Measurements from ENCODE around the gene SFTA2.
"Not testable (repeated sequence)": the region's sequence is repeated elsewhere in the genome, so short reads cannot be mapped to it uniquely, and the experiment has no call there.

The SFTA2 gene

DNA sequence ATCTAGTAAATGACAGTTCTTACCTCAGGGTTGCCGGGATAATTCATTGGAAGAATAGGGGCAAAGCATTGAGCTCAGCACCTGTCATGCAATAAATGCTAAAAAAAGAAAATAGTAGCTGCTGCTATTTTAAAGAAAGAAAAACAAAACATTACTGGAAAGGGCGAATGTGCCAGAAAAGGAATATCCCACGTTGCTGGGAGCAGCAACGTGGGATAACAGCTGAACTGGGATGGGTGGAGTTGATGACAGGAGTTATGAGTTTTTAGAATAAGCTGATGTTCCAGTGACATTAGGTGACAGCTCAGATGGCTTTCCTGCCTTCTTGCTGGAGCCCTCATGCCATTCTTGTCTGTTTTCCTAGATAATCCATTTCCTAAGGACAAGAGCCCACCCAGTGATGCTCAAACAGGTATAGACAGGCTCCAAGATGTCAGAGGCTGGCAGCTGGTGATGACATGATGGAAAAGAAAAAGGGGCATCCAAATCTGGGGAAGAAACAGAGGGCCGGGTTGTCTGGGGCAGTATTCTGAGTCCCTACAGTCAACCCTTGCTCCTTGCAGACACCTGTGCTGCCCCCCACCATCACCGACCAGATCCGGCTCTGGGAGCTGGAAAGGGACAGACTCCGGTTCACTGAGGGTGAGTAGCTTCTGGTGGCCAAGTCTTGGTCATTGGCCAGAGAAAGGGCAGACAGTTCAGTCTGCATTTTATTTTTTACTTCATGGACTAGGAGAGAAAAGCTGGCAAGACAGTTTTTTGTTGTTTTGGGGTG, 19.0 kb downstream of the SFTA2 start:
- DNase-seq = no peak

DNA sequence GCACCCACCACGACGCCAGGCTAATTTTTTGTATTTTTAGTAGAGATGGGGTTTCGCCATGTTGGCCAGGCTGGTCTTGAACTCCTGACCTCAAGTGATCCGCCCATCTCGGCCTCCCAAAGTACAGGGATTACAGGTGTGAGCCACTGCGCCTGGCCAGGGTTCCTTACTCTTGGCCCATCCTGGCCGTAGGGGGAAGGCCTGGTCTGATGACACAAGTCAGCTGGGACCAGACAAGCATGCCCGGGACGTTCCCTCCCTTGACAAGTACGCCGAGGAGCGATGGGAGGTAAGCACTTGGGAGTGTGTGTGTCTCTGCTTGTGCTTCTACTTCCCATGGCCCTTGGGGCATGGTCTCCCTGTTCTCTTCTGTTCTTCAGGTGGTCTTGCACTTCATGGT, 21.5 kb downstream of the SFTA2 start:
- DNase-seq = not testable (repeated sequence)

DNA sequence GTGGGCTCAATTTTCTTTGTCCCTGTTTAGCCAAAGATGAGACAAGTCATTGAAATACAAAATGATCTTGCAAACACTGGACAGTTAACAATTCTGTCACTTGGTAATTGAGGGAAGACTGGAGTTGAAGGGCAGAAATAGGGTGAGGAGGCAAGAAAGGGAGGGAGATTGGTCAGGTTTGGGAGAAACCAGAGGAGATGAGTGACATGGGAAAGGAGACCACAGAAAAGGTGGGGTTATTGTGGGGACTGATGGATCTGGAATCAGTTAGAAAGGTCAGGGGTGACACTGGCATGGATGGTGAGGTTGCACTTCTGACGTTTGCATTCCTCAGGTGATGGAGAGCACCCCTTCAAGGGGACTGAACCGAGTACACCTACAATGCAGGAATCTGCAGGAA, 23.3 kb downstream of the SFTA2 start:
- no peak for DNase-seq

DNA sequence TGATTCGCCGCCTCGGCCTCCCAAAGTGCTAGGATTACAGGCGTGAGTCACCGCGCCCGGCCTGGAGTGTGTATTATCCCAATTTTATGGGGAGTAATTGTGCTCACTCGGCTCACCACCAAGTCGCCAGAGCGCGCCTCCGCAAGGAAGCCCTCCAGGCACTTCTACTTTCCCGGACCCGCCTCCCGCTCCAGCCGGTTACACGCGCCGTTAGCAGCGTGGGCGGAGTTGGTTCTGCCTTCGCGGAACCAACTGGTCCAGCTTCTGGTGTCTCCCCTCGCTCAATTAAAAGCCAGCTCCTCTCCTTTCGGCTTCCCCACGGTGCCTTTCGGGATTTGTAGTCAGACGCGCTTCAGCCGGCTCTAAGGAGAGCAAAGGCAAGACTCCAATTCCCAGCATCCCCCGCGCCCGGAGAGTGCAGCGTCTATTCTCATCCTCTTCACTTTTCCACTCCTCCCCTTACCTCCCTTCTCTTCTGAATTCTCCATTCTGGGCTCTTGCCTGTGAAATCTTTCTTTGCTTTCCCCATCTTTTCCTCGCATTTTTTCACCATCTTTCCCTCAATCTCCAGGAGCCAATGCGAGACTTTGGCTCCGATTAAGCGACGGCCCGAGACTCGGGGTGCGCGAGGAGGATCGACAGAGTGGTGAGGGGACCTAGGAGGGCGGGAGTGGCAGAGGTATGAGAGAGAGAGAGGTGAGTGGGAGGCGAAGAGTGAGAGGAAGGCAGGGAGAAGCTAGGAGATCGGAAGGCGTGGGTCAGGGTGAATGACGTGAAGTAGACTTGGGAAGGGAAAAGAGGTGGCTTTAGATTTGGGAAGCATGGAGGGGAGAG, 24.0 kb downstream of the SFTA2 start, which contains the start of gene GTF2H4:
Gene GTF2H4 (plus strand): TSS at position 450 of the 834 bp plus-strand sequence.
- DNase-seq = peak; percentile 97

DNA sequence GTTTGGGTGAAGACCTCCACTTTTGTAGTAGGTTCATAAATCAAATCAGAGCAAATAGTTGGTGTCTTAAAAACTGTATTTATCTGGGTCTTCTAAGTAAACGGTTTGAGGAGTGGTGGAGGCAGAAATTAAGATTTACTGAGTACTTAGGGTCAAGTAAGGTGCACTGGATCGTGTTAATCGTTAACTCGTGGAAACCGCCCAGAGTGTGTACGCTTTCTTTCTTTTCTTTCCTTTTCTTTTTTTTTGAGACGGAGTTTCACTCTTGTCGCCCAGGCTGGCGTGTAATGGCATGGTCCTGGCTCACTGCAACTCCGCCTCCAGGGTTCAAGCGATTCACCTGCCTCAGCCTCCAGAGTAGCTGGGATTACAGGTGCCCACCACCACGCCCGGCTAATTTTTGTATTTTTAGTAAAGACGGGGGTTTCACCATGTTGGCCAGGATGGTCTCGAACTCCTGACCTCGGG, 24.6 kb downstream of the SFTA2 start:
- not testable (repeated sequence) for DNase-seq

DNA sequence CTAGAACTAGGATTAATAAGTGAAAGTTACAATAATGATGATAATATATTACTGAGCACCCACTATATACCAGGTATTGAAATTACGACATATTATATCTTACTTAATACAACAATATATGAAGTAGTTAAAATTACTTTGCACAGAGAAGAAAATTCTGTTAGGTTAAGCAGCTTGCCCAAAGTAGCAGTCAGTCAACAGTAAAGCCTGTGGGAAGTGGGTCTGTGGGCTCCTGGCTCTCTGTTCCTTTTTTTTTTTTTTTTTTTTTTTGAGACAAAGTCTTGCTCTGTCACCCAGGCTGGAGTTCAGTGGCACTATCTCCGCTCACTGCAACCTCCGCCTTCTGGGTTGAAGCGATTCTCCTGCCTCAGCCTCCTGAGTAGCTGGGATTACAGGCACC, 28.7 kb downstream of the SFTA2 start:
- no peak for DNase-seq

DNA sequence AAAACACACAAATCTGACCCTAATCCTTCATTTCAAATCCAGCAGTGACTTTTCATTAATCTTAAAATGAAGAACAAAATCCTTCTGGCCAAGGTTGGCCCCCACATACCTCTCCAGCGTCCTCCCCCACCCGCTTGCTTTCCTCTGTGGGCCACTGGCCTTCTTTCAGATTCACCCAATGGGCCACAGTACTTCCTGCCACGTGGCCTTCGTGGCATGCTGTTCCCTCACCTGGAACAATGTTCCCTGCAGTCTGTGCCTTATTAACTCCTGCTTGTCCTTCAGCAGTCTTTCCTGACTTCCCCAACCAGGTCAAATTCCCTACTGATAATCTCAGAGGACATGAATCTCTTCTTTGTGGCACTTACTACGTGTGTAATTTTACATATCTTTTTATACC, 29.3 kb downstream of the SFTA2 start:
- no peak for DNase-seq

DNA sequence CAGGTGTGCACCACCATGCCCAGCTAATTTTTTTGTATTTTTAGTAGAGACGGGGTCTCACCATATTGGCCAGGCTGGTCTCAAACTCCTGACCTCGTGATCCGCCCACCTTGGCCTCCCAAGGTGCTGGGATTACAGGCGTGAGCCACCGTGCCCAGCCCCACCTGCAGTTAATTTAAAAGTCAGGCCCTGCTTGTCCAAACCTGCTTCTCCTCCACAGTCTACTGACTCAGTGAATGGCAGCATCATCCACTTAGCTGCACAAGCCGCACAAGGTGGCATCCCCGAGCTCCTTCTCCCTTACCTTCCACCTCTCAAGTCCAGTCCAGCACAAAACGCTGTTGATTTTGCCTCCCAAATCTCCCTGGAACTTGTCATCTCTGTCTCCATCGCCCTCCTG, 29.8 kb downstream of the SFTA2 start:
- DNase-seq = not testable (repeated sequence)

DNA sequence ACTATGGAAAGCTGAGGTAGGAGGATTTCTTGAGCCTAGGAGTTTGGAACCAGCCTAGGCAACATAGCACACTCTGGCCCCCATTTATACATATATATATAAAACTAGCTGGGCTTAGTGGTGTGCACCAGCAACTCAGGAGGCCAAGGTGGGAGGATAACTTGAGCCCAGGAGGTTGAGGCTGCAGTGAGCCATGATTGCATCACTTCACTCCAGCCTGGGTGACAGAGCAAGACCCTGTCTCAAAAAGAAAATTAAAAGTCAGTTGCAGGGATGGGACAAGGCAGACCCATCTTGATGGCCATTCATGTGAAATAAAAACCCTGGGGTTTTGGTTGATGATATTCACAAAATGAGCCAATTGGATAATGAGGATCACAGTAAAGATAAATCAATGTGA, 30.5 kb downstream of the SFTA2 start:
- no peak for DNase-seq

DNA sequence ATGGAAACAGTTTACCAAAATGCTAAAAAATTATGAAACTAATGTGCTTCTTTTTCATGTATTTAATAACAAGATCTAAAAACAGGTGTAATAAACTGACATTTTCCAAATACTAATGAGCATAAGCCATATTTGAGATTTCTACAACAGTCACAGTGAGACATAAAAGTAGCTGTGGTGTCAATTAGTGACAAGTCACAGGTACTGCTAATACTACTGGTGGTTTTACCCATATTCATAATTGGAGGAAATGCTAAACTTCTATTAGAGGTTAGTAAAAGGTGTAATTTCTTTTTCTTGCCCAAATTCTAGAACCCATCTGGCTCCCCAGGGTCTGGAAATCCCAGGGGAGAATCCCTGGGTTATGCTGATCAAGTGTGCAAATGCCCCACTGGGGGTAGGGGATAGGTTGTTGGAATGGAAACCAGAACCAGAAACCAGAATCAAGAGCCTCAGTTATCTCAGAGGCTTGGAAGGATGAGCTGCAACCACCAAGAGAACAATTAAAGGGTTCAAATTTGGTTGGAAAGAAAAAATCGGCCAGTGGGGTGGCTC, 31.0 kb downstream of the SFTA2 start:
- DNase-seq = no peak

DNA sequence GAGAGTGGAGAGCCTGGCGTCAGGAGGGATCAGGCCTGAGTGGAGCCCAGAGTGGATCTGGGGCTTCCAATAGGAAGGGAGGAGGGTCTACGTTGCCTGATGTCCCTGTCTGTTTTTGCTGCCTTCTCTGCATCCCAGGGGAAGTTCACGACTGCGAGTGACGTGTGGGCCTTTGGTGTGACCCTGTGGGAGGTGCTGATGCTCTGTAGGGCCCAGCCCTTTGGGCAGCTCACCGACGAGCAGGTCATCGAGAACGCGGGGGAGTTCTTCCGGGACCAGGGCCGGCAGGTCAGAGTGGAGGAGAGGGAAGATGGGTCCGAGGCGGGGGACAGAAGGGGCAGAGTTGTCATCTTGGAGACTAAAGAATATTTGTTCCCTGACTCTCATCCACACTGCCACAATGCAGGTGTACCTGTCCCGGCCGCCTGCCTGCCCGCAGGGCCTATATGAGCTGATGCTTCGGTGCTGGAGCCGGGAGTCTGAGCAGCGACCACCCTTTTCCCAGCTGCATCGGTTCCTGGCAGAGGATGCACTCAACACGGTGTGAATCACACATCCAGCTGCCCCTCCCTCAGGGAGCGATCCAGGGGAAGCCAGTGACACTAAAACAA, 33.1 kb downstream of the SFTA2 start:
- DNase-seq = no peak

DNA sequence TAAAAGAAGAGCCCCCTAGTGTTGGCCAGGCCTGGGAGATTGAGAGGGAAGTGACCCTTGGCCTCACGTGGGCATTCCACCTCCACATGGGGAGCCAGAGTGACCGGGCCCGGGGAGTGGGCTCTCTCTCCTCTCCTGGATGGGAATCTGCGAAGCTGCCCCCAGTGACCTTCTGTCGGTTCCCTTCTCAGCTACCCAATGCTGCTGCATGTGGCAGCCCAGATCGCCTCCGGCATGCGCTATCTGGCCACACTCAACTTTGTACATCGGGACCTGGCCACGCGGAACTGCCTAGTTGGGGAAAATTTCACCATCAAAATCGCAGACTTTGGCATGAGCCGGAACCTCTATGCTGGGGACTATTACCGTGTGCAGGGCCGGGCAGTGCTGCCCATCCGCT, 34.1 kb downstream of the SFTA2 start:
- no peak for DNase-seq

DNA sequence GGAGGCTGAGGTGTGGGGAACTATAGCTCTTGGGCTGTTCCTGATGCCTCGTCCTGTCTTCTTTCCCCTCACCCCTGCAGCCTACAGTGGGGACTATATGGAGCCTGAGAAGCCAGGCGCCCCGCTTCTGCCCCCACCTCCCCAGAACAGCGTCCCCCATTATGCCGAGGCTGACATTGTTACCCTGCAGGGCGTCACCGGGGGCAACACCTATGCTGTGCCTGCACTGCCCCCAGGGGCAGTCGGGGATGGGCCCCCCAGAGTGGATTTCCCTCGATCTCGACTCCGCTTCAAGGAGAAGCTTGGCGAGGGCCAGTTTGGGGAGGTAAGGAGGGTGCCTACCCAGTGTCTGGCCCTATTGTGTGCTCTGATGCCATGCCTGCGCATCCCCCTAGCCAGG, 35.4 kb downstream of the SFTA2 start:
- no peak for DNase-seq

DNA sequence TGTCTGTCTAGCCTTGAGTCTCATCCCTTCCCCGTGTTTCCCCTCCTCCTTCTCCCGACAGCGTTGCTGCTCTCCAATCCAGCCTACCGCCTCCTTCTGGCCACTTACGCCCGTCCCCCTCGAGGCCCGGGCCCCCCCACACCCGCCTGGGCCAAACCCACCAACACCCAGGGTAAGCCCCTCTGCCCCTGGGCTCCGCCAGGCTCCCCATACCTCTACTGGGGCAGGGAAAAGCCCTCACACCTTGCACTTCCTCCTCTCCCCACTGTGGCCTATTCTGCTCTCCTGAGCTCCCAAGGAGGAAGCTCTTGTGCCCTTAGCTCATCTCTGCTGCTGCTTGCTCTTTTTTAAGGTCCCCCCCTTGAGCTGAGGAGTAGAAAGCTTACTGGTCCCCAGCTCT, 36.6 kb downstream of the SFTA2 start:
- DNase-seq = no peak

DNA sequence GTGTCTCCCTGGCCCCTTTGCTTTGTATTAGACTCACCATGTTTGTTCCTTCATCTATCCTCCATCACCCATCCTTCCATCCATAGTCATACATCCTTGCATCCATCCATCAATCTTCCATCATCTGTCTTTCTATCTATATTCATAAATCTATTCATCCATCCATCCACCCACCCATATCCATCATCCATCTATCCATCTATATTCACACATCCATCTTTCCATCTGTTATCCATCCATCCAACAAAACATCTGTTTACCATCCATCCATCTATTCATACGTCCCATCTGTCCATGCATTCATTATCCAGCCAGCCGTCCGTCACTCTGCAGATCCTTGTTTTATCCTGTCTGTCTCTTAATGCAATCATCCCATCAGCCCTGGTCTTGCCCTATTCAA, 37.0 kb downstream of the SFTA2 start:
- no peak for DNase-seq

DNA sequence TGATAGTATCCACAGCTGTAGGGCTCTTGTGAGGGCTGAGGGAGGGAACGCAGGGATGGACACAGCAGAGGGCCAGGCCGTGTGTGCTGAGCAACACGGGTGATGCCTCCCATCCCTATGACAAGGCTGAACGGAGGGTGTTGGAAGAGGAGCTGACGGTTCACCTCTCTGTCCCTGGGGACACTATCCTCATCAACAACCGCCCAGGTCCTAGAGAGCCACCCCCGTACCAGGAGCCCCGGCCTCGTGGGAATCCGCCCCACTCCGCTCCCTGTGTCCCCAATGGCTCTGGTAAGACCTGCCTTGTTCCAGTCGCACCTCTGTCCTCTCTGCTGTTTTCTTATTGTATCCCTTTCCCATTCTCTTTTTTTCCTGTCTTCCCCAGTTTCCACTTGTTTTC, 37.6 kb downstream of the SFTA2 start:
- no peak for DNase-seq

DNA sequence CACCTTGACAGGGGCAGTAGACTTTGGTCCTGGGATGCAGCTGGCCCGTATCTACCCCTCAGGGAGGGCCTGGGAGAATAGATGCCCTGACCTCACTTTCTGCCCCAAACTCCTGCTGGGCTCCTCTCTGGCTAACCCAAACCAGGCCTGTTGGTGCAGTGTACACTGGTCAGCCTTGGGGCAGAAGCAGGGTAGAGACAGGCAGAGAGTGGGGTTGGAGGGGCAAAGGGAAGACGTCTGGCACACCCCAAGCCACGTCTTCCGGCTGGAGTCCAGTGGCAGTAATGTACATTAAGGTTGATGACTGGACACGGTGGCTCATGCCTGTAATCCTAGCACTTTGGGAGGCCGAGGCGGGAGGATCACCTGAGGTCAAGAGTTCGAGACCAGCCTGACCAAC, 38.3 kb downstream of the SFTA2 start:
- no peak for DNase-seq

DNA sequence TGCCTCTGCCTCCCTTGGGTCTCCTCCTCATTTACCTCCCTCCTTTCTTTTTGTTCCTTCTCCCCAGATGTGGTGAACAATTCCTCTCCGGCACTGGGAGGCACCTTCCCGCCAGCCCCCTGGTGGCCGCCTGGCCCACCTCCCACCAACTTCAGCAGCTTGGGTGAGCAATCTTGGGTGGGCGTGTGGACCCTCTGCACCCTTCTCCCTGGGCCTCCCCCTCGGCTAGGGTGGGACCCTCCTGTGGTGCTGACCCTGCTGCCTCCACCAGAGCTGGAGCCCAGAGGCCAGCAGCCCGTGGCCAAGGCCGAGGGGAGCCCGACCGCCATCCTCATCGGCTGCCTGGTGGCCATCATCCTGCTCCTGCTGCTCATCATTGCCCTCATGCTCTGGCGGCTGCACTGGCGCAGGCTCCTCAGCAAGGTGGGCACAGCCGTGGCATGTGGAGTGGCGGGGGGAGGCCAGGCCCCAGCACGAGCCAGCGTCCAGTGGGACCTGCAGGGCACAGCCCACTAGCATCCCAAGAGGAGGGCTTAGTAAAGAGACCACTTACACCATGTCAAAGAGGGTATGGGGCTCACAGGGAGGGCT, 38.9 kb downstream of the SFTA2 start:
- DNase-seq = no peak

DNA sequence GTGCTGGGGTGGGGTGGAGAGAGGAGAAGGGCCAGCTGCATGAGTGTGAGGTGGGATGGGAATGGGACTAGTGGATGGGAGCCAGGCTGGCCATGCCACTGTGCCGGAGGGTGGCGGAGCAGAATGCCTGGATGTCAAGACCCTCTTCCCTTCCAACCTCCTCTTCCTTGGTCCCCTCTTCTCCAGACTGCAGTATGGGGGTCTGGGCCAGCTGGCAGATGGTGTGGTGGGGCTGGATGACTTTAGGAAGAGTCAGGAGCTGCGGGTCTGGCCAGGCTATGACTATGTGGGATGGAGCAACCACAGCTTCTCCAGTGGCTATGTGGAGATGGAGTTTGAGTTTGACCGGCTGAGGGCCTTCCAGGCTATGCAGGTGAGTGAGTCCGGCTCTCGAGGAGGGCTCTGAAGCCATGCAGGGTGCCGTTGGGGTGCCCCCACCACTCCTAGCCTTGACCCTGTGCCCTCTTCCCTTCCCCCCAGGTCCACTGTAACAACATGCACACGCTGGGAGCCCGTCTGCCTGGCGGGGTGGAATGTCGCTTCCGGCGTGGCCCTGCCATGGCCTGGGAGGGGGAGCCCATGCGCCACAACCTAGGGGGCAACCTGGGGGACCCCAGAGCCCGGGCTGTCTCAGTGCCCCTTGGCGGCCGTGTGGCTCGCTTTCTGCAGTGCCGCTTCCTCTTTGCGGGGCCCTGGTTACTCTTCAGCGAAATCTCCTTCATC, 40.0 kb downstream of the SFTA2 start:
- DNase-seq = no peak

DNA sequence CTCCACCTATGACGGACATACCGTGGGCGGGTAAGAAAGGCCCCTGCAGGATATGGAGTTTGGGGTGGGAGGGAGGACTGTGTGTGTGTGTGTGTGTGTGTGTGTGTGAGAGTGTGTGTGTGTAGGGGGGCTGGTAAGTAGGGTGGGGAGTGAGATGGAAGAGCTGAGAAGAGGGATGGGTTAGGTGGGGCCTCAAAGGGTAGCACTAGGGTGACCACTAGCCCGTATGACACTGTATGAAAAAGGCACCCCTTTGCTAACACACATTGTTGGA, 40.6 kb downstream of the SFTA2 start:
- DNase-seq = no peak

DNA sequence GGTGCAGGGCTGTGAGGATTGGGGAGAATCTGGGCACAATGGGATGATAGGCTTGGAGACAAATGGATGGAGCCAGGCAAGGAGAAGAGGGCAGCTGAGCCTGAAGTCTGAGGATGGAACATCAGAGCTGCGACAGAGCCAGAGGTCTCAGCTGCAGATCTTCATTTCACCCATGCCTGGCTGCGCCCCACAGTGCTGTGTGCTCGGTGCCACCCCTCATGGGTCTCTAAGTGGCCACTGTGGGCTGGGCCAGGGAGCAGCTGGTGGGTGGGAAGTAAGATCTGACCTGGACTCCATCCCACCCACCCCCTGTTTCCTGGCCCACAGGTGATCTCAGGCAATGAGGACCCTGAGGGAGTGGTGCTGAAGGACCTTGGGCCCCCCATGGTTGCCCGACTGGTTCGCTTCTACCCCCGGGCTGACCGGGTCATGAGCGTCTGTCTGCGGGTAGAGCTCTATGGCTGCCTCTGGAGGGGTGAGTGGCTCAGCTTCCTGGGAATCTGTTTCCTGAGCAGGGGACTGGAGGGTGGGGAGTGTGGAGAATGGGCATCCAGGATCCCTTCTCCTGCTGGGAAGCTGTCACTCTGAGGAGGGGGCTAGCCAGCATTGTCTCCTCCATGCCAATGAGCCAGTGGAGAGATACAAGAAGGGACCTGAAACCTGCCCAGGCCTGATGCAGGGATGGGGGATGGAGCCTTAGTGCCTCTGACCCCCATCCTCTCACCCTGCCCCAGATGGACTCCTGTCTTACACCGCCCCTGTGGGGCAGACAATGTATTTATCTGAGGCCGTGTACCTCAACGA, 41.1 kb downstream of the SFTA2 start:
- DNase-seq = peak; percentile 51

Data from DMS79 (cell line).